Lower lobe of right lung (tissue), 2 donors: ENCODE data around the gene CAMK1G. TPM values are rescaled to one million over a fixed set of nuclear protein-coding genes. Genes with fewer than 3 reads are reported as not detected.
A peak's percentile ranks its signal among the peaks of the same experiment; 100 is the strongest.

Experiments
- ATAC-seq, 2 donors: fragments of 200-7000 bp; cut with Tn5 transposase; one replicate each; pipeline ENCODE4 v1.9.1; 2020 to 2022; ENCODE audit warnings: mild to moderate bottlenecking in 2 of 2, moderate library complexity in 2 of 2
- DNase-seq: peaks from one replicate; pipeline ENCODE4 v3.0.0-alpha.2; 2020
- H3K27ac ChIP-seq: fragments of 200-600 bp; one replicate; pipeline ENCODE4 v1.8.0; 2022
- H3K27me3 ChIP-seq: fragments of 200-600 bp; one replicate; pipeline ENCODE4 v1.8.0; 2022; ENCODE audit warnings: low read depth
- H3K36me3 ChIP-seq: fragments of 200-600 bp; one replicate; pipeline ENCODE4 v1.8.0; 2022; ENCODE audit warnings: mild to moderate bottlenecking
- H3K4me1 ChIP-seq: fragments of 200-600 bp; one replicate; pipeline ENCODE4 v1.8.0; 2022
- H3K4me3 ChIP-seq: fragments of 200-600 bp; one replicate; pipeline ENCODE4 v1.8.0; 2022; ENCODE audit warnings: mild to moderate bottlenecking
- H3K9me3 ChIP-seq: fragments of 200-600 bp; one replicate; pipeline ENCODE4 v1.8.0; 2022
- intact Hi-C: fragments of 100-400 bp; cut with DNase I; formaldehyde crosslinking; loops from one replicate; pipeline ENCODE4 v1.11.0; 2022
- total RNA-seq: library from RNA; stranded (reverse); fragmentation: NEBNext Ultra II Directional; extraction: Animal tissue kit (Norgen Biotek cat#: 25700); gene quantifications from one replicate; pipeline ENCODE4 v1.2.1, GENCODE V29; 2021
- TF ChIP-seq, protein P1 (sequence below): fragments of 200-600 bp; IDR thresholded peaks from one replicate; pipeline ENCODE4 v1.8.0; 2022; ENCODE audit warnings: antibody characterized with exemption, mild to moderate bottlenecking
- donor health status: DM: no; HTN: yes; CAD: no; lungs with severe emphysema.

The CAMK1G gene
- total RNA-seq, 1 donor from 2014 or later: 0.56 TPM

- intact Hi-C loops: no loop called here
- Histone ChIP-seq H3K4me1 (no peaks in the 10 kb centered on the region), H3K27ac (no peak overlapping the region), H3K4me3 (no peak overlapping the region), H3K27me3 (no peaks in the 10 kb centered on the region), H3K36me3 (no peaks in the 10 kb centered on the region), H3K9me3 (no peaks in the 10 kb centered on the region)
- DNase-seq (no peak), ATAC-seq (no peak)
- TF ChIP-seq, protein P1, sequence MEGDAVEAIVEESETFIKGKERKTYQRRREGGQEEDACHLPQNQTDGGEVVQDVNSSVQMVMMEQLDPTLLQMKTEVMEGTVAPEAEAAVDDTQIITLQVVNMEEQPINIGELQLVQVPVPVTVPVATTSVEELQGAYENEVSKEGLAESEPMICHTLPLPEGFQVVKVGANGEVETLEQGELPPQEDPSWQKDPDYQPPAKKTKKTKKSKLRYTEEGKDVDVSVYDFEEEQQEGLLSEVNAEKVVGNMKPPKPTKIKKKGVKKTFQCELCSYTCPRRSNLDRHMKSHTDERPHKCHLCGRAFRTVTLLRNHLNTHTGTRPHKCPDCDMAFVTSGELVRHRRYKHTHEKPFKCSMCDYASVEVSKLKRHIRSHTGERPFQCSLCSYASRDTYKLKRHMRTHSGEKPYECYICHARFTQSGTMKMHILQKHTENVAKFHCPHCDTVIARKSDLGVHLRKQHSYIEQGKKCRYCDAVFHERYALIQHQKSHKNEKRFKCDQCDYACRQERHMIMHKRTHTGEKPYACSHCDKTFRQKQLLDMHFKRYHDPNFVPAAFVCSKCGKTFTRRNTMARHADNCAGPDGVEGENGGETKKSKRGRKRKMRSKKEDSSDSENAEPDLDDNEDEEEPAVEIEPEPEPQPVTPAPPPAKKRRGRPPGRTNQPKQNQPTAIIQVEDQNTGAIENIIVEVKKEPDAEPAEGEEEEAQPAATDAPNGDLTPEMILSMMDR: no peak
These were observed 40.9 kb upstream of the CAMK1G start for GRCh38 chr1:209542585-209542984.

GRCh38 chr1:209544098-209544497 lies 39.4 kb upstream of the CAMK1G start:
- H3K36me3 ChIP-seq: no peaks in the 10 kb centered on the region
- H3K9me3 ChIP-seq: no peaks in the 10 kb centered on the region
- no peaks in the 10 kb centered on the region for H3K27me3 ChIP-seq
- no peaks in the 10 kb centered on the region for H3K4me1 ChIP-seq
- H3K27ac ChIP-seq: no peak overlapping the region
- ATAC-seq: no peak
- intact Hi-C loops: no loop called here
- H3K4me3 ChIP-seq: no peak overlapping the region
- DNase-seq: no peak
- TF ChIP-seq, protein P1: no peak

DNA sequence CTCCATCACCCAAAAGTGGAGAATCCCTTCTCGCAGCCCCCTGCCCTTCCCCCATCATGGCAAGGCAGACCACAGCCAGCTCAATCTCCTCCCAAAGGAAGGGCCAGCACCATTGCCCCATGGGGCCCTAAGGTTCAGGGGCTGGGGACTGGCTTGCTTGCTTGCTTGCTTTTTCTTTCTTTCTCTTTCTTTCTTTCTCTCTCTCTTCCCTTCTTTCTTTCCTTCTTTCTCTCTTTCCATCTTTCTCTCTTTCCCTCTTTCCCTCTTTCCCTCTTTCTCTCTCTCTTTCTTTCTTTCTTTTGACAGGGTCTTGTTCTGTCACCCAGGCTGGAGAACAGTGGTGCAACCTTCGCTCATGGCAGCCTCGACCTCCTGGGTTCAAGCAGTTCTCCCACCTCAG lies 38.1 kb upstream of the CAMK1G start:
- TF ChIP-seq, protein P1: no peak
- no peaks in the 10 kb centered on the region for H3K27me3 ChIP-seq
- no peaks in the 10 kb centered on the region for H3K9me3 ChIP-seq
- no peak for ATAC-seq
- H3K36me3 ChIP-seq: no peaks in the 10 kb centered on the region
- no peak for DNase-seq
- H3K4me3 ChIP-seq: no peak overlapping the region
- intact Hi-C loops: no loop called here
- H3K27ac ChIP-seq: no peak overlapping the region
- H3K4me1 ChIP-seq: no peaks in the 10 kb centered on the region

DNA sequence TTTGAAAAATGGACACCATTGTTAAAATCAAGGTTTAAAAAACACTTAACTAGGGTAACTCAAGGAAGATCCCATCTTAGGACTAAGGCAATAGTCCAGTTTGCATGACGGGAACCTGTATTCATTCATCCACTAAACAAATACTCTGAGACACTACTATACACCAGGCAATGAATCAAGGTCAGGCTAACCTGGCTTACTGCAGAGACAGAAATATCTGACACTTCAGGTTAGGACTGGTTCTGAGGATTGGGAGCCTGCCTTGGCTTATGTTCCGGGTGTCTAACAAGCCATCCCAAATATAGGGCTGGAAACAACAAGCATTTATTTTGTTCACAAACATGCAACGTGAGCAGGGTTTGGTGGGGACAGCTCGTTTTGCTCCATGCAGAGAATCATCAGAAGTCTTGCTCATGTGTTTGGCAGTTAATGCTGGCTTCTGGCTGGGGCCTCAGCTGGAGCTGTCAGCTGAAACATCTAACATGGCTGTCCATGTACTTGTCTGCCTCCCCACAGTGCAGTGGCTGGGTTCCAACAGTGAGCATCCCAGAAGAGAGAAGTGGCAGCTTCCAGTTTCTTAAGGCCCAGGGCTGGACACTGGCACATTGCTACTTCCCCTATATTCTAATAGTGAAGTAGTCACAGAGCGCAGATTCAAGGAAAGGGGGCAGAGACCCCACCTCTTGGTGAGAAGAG lies 37.0 kb upstream of the CAMK1G start:
- Histone ChIP-seq H3K27me3 (no peaks in the 10 kb centered on the region), H3K36me3 (no peaks in the 10 kb centered on the region), H3K27ac (no peak overlapping the region), H3K9me3 (no peaks in the 10 kb centered on the region), H3K4me1 (no peaks in the 10 kb centered on the region), H3K4me3 (no peak overlapping the region)
- intact Hi-C loops: no loop called here
- DNase-seq (no peak), ATAC-seq (peak in 1 of 2 donors; percentile 46)
- TF ChIP-seq, protein P1: no peak

DNA sequence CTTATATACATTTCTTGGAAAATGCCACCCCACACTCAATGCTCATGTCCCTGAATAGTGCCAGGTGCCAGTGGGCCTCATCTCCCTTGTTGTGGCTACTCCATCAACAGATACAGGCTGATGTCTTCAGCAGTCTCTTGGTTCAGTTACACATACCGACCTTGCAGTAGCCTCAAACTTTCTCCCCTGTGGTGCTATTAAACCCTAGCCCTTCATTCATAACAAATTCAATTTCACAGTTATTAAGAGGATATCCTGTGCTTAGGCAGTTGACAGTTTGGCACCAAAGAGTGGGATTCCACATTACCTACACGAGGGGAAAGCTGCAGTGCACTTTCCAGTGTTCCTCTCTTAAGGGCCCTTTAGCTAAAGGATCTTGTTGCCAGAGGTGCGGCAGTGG lies 35.9 kb upstream of the CAMK1G start:
- intact Hi-C loops: no loop called here
- H3K36me3 ChIP-seq: no peaks in the 10 kb centered on the region
- no peak overlapping the region for H3K27ac ChIP-seq
- TF ChIP-seq, protein P1: no peak
- no peak for DNase-seq
- ATAC-seq: no peak
- H3K9me3 ChIP-seq: no peaks in the 10 kb centered on the region
- no peaks in the 10 kb centered on the region for H3K4me1 ChIP-seq
- H3K27me3 ChIP-seq: no peaks in the 10 kb centered on the region
- no peak overlapping the region for H3K4me3 ChIP-seq
